K562 (cell line): ENCODE results near the gene OR6P1. TPM values are rescaled to one million over a fixed set of nuclear protein-coding genes. Genes with fewer than 3 reads are reported as not detected.

Experiments used
- ATAC-seq: fragments of 200-7000 bp; cut with Tn5 transposase; 3 replicates; pipeline ENCODE4 v1.9.1; 2020; ENCODE audit warnings: moderate library complexity
- BruUV-seq: library from RNA; stranded (reverse); fragments of 400-500 nt; replicated peaks from 2 replicates; lab custom pipeline; 2021; lab: Mats Ljungman, UMichigan
- CTCF ChIA-PET: fragments of 300-600 bp; formaldehyde crosslinking; extraction: SDS; loops from one replicate; lab custom pipeline; 2021; ENCODE audit warnings: low intra/inter-chr PET ratio; lab: Yijun Ruan, JAX
- POLR2A ChIA-PET: fragments of 300-600, 350-650 bp; sonication (Branson Sonifier 250); formaldehyde crosslinking; extraction: SDS; loops from one replicate; lab custom pipeline; 2021; ENCODE audit warnings: antibody characterized with exemption, inconsistent platforms; lab: Yijun Ruan, JAX
- DNase-seq, 4 experiments: peaks; one replicate each; pipeline versions ENCODE4 v3.0.0 to v3.0.0-alpha.2; 2011 to 2018; ENCODE audit warnings: low spot score in 3 of 4, mixed read lengths in 3 of 4; ENCODE audit errors: extremely low read depth in 1 of 4
- FAIRE-seq: peaks from 2 replicates; lab custom pipeline; 2011; peaks lifted over from hg19 to GRCh38; lab: Jason Lieb, UNC
- H2AFZ ChIP-seq: 2 replicates; pipeline ENCODE4 v1.6.0; 2011; ENCODE audit warnings: low read depth, low read length, control low read depth, inconsistent platforms
- H3K27ac ChIP-seq: fragments of 200-600 bp; 3 replicates; pipeline ENCODE4 v1.8.0; 2011; ENCODE audit warnings: low read depth, mild to moderate bottlenecking, control low read depth, inconsistent platforms, low read length, moderate library complexity, mixed read lengths; ENCODE audit errors: extremely low read depth
- H3K27me3 ChIP-seq, 2 experiments: fragments of 300-600 bp in 1 of 2; 2 replicates in 1 of 2; 3 replicates in 1 of 2; pipeline versions ENCODE4 v1.6.0 to v1.8.0; 2011; ENCODE audit warnings: inconsistent platforms in 2 of 2, low read length in 2 of 2, mild to moderate bottlenecking in 1 of 2, mixed read lengths in 1 of 2, moderate library complexity in 1 of 2; ENCODE audit not compliant: control insufficient read depth in 2 of 2, insufficient read depth in 2 of 2
- H3K36me3 ChIP-seq: fragments of 300-600 bp; 3 replicates; pipeline ENCODE4 v1.8.0; 2011; ENCODE audit warnings: mild to moderate bottlenecking, low read length, inconsistent platforms; ENCODE audit not compliant: control insufficient read depth, insufficient read depth
- H3K4me1 ChIP-seq, 2 experiments: fragments of 200-600 bp in 1 of 2; replicated peaks in 1 of 2; 2 replicates in 1 of 2; 3 replicates in 1 of 2; pipeline versions ENCODE4 v1.5.1 to v1.8.0; 2011; ENCODE audit warnings: inconsistent platforms in 2 of 2, low read length in 2 of 2, mild to moderate bottlenecking in 1 of 2, mixed read lengths in 1 of 2, moderate library complexity in 1 of 2; ENCODE audit not compliant: control insufficient read depth in 2 of 2, insufficient read depth in 2 of 2
- H3K4me2 ChIP-seq: 2 replicates; pipeline ENCODE4 v1.6.1; 2011; ENCODE audit warnings: low read length, control low read depth, inconsistent platforms, mixed read lengths; ENCODE audit not compliant: insufficient read depth
- H3K4me3 ChIP-seq: fragments of 200-600 bp; sonication (generic), shearing (Covaris generic); 2 replicates; pipeline ENCODE4 v1.5.1; 2016; ENCODE audit warnings: control low read depth, inconsistent platforms
- H3K79me2 ChIP-seq: fragments of 200-600 bp; 3 replicates; pipeline ENCODE4 v1.8.0; 2011; ENCODE audit warnings: low read length, inconsistent platforms; ENCODE audit not compliant: control insufficient read depth, insufficient read depth
- H3K9ac ChIP-seq, 2 experiments: 2 replicates each; pipeline versions ENCODE4 v1.6.0 to v1.6.1; 2011; ENCODE audit warnings: low read depth in 2 of 2, low read length in 2 of 2, control low read depth in 1 of 2, inconsistent platforms in 1 of 2, mild to moderate bottlenecking in 1 of 2, mixed read lengths in 1 of 2; ENCODE audit not compliant: insufficient read depth in 1 of 2
- H3K9me1 ChIP-seq: one replicate; pipeline ENCODE4 v1.6.0; 2011; ENCODE audit warnings: inconsistent platforms, mild to moderate bottlenecking, low read length, moderate library complexity; ENCODE audit not compliant: control insufficient read depth, insufficient read depth
- H3K9me3 ChIP-seq: replicated peaks from 2 replicates; pipeline ENCODE4 v1.5.1; 2011; ENCODE audit warnings: low read depth, low read length, inconsistent platforms; ENCODE audit not compliant: control insufficient read depth, insufficient read depth
- H4K20me1 ChIP-seq: replicated peaks from 2 replicates; pipeline ENCODE4 v1.6.1; 2011; ENCODE audit warnings: low read length, inconsistent platforms, mixed read lengths; ENCODE audit not compliant: control insufficient read depth, insufficient read depth
- HCFC1 ChIP-seq: IDR thresholded peaks from 2 replicates; pipeline ENCODE4 v1.6.1; 2012; ENCODE audit warnings: low read depth, low read length, improper control_type of control experiment
- NR3C1 ChIP-seq: sonication (generic); formaldehyde crosslinking; IDR thresholded peaks from 2 replicates; pipeline ENCODE4 v1.8.1; 2022; ENCODE audit warnings: missing genetic modification reagents
- PHF21A ChIP-seq: fragments of 450-650 bp; IDR thresholded peaks from 2 replicates; pipeline ENCODE4 v1.6.1; 2017; ENCODE audit warnings: low read depth, borderline replicate concordance
- WGBS: fragments of 100-300 bp; shearing (Covaris generic); methylation state at CpG from one replicate; pipeline ENCODE4 v1.1.6; 2016; ENCODE audit warnings: low coverage, mixed read lengths; ENCODE audit not compliant: insufficient coverage; ENCODE audit errors: missing lambda C conversion rate; 5-methylcytosine and 5-hydroxymethylcytosine counted together
- in situ Hi-C: fragments of 300-500 bp; cut with MboI; formaldehyde crosslinking; loops from 4 replicates; pipeline ENCODE4 v1.15.0; 2018; ENCODE audit warnings: inconsistent platforms, mixed read lengths
- intact Hi-C: fragments of 100-400 bp; cut with micrococcal nuclease; formaldehyde crosslinking; loops from 2 replicates; pipeline ENCODE4 v1.14.2; 2022
- polyA plus RNA-seq, 8 experiments: library from polyadenylated mRNA; depleted of rRNA in 4 of 8; stranded (reverse) in 5 of 8; unstranded in 3 of 8; fragments of >200 nt; fragmentation: Nextera tagmentation in 2 of 8; fragmentation: Illumina TruSeq in 1 of 8; extraction: Ambion mirVana in 2 of 8; extraction: Trizol in 1 of 8; gene quantifications; 2 replicates each; pipeline versions ENCODE4 v1.2.1 to v1.2.3, GENCODE V29; 2011 to 2014; ENCODE audit warnings: inconsistent platforms in 1 of 8, missing spikeins in 1 of 8
- total RNA-seq, 7 experiments: library from RNA; depleted of rRNA in 6 of 7; stranded (reverse); fragments of >200 nt in 6 of 7; fragmentation: Illumina TruSeq in 2 of 7; extraction: Trizol in 2 of 7; gene quantifications; 2 replicates each; pipeline versions ENCODE4 v1.2.1 to v1.2.3, GENCODE V29; 2011 to 2021; ENCODE audit warnings: low replicate concordance in 1 of 7
- TF ChIP-seq, protein P1 (sequence below): fragments of 200-800 bp; sonication (Bioruptor generic); IDR thresholded peaks from 2 replicates; pipeline ENCODE4 v1.6.1; 2016; ENCODE audit warnings: missing genetic modification characterization, missing compliant biosample characterization
- TF ChIP-seq, protein P2 (sequence below): fragments of 450-650 bp; IDR thresholded peaks from 2 replicates; pipeline ENCODE4 v1.6.1; 2016; ENCODE audit warnings: antibody characterized with exemption
- TF ChIP-seq, protein P3 (sequence below): fragments of 250-450 bp; sonication (Bioruptor Pico); IDR thresholded peaks from 2 replicates; pipeline ENCODE4 v1.8.0; 2021; ENCODE audit warnings: moderate library complexity, mild to moderate bottlenecking, inconsistent platforms

OR6P1 gene
- total and polyA plus RNA-seq, 9 of the 15 experiments (the other 6 are each of a cell fraction or from before 2014, with no cell fraction given), result not detected

DNA sequence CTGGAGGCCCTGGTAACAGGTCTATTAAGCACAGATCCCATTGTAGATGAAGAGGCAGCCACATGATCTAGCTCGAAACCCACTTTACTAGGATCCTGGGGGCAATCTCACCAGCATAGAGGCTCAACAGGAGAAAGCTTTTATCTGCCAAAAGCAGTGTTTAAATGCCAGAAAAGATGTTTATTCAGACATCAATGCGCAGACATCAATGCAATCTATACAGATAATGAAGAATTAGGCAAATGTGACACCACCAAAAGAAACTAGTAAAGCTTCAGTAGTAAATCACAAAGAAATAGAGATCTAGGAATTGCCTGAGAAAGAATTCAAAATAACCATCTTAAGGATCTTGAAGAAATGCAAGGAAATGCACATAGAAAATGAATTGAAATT, 48.7 kb downstream of the OR6P1 start:
- ATAC-seq (no peak), FAIRE-seq (no peak), DNase-seq (no peak)
- no TSS peak for BruUV-seq
- 0% methylated on average over 2 of the region's 2 CpGs for WGBS
- H3K4me1 ChIP-seq, result no peaks in the 10 kb centered on the region
- POLR2A ChIA-PET, result no interaction called here
- H3K79me2 ChIP-seq, result no peaks in the 10 kb centered on the region
- H3K9me3 ChIP-seq, result no peaks in the 10 kb centered on the region
- no peak overlapping the region for H3K4me3 ChIP-seq
- intact Hi-C loops (no loop called here), in situ Hi-C loops (no loop called here)
- H3K9me1 ChIP-seq, result no peaks in the 10 kb centered on the region
- no peaks in the 10 kb centered on the region for H4K20me1 ChIP-seq
- H2AFZ ChIP-seq, result no peak overlapping the region
- CTCF ChIA-PET, result no interaction called here
- H3K4me2 ChIP-seq, result no peak overlapping the region
- no peak overlapping the region for H3K9ac ChIP-seq
- no peaks in the 10 kb centered on the region for H3K27me3 ChIP-seq
- no peak overlapping the region for H3K27ac ChIP-seq
- TF ChIP-seq HCFC1 (no peak), PHF21A (no peak), NR3C1 (CRISPR knock-in tag) (no peak)
- TF ChIP-seq, protein P1, sequence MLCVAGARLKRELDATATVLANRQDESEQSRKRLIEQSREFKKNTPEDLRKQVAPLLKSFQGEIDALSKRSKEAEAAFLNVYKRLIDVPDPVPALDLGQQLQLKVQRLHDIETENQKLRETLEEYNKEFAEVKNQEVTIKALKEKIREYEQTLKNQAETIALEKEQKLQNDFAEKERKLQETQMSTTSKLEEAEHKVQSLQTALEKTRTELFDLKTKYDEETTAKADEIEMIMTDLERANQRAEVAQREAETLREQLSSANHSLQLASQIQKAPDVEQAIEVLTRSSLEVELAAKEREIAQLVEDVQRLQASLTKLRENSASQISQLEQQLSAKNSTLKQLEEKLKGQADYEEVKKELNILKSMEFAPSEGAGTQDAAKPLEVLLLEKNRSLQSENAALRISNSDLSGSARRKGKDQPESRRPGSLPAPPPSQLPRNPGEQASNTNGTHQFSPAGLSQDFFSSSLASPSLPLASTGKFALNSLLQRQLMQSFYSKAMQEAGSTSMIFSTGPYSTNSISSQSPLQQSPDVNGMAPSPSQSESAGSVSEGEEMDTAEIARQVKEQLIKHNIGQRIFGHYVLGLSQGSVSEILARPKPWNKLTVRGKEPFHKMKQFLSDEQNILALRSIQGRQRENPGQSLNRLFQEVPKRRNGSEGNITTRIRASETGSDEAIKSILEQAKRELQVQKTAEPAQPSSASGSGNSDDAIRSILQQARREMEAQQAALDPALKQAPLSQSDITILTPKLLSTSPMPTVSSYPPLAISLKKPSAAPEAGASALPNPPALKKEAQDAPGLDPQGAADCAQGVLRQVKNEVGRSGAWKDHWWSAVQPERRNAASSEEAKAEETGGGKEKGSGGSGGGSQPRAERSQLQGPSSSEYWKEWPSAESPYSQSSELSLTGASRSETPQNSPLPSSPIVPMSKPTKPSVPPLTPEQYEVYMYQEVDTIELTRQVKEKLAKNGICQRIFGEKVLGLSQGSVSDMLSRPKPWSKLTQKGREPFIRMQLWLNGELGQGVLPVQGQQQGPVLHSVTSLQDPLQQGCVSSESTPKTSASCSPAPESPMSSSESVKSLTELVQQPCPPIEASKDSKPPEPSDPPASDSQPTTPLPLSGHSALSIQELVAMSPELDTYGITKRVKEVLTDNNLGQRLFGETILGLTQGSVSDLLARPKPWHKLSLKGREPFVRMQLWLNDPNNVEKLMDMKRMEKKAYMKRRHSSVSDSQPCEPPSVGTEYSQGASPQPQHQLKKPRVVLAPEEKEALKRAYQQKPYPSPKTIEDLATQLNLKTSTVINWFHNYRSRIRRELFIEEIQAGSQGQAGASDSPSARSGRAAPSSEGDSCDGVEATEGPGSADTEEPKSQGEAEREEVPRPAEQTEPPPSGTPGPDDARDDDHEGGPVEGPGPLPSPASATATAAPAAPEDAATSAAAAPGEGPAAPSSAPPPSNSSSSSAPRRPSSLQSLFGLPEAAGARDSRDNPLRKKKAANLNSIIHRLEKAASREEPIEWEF (CRISPR knock-in tag), result no peak
- TF ChIP-seq, protein P2, sequence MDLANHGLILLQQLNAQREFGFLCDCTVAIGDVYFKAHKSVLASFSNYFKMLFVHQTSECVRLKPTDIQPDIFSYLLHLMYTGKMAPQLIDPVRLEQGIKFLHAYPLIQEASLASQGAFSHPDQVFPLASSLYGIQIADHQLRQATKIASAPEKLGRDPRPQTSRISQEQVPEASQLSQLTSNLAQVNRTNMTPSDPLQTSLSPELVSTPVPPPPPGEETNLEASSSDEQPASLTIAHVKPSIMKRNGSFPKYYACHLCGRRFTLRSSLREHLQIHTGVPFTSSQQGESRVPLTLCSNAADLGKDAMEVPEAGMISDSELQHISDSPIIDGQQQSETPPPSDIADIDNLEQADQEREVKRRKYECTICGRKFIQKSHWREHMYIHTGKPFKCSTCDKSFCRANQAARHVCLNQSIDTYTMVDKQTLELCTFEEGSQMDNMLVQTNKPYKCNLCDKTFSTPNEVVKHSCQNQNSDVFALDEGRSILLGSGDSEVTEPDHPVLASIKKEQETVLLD, result no peak
- TF ChIP-seq, protein P3, sequence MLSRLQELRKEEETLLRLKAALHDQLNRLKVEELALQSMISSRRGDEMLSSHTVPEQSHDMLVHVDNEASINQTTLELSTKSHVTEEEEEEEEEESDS (CRISPR knock-in tag), result no peak
- no peaks in the 10 kb centered on the region for H3K36me3 ChIP-seq
